Measurements from ENCODE around the gene RNF212B.
A peak's percentile ranks its signal among the peaks of the same experiment; 100 is the strongest.

RNF212B gene

GRCh38 chr14:23310546-23310945 lies 72.8 kb downstream of the RNF212B start:
- ChIA-PET CTCF (no interaction called here), POLR2A (interaction anchor here (1.1 to 4.0 kb wide), 3 partner anchors 8 to 24 kb away, joined by 5 to 46 read pairs (median 8); partner anchors contain the start of genes HOMEZ, PABPN1 and PPP1R3E)
- no peak for TF ChIP-seq NFRKB (IDR thresholded peaks at IDR 0.05)
- no peak for TF ChIP-seq CTBP1 (IDR thresholded peaks at IDR 0.05; ENCODE audit: borderline replicate concordance)
- TF ChIP-seq FOXK2 (IDR thresholded peaks at IDR 0.05): no peak
- TF ChIP-seq PKNOX1 (IDR thresholded peaks at IDR 0.05): no peak
- no peak for TF ChIP-seq BHLHE40 (IDR thresholded peaks at IDR 0.05; ENCODE audit: borderline replicate concordance)
- no peak for TF ChIP-seq FOXM1 (IDR thresholded peaks at IDR 0.05; ENCODE audit: borderline replicate concordance)
- no peak for TF ChIP-seq ZNF384 (IDR thresholded peaks at IDR 0.05)
- TF ChIP-seq HDGF (IDR thresholded peaks at IDR 0.05; ENCODE audit: borderline replicate concordance): no peak
- TF ChIP-seq L3MBTL2 (conservative IDR thresholded peaks at IDR 0.05): no peak
- no peak for TF ChIP-seq ARNT (IDR thresholded peaks at IDR 0.05)
- TF ChIP-seq LEF1 (IDR thresholded peaks at IDR 0.05; ENCODE audit: borderline replicate concordance): no peak
- no peak for TF ChIP-seq SUZ12 (IDR thresholded peaks at IDR 0.05)
- DNase-seq (ENCODE audit: extremely low spot score): no peak

GRCh38 chr14:23316300-23316699 lies 78.6 kb downstream of the RNF212B start:
- no peak for TF ChIP-seq LEF1 (IDR thresholded peaks at IDR 0.05; ENCODE audit: borderline replicate concordance)
- no peak for TF ChIP-seq ZNF384 (IDR thresholded peaks at IDR 0.05)
- no peak for TF ChIP-seq NFRKB (IDR thresholded peaks at IDR 0.05)
- no peak for TF ChIP-seq TARDBP (IDR thresholded peaks at IDR 0.05)
- no peak for TF ChIP-seq CTBP1 (IDR thresholded peaks at IDR 0.05; ENCODE audit: borderline replicate concordance)
- no peak for TF ChIP-seq HDGF (IDR thresholded peaks at IDR 0.05; ENCODE audit: borderline replicate concordance)
- TF ChIP-seq FOXA1 (IDR thresholded peaks at IDR 0.05): no peak
- no peak for TF ChIP-seq BHLHE40 (IDR thresholded peaks at IDR 0.05; ENCODE audit: borderline replicate concordance)
- no peak for TF ChIP-seq FOXM1 (IDR thresholded peaks at IDR 0.05; ENCODE audit: borderline replicate concordance)
- no peak for TF ChIP-seq ELF4 (IDR thresholded peaks at IDR 0.05)
- no peak for TF ChIP-seq SUZ12 (IDR thresholded peaks at IDR 0.05)
- TF ChIP-seq SP1 (IDR thresholded peaks at IDR 0.05): no peak
- no peak for TF ChIP-seq L3MBTL2 (conservative IDR thresholded peaks at IDR 0.05)
- no peak for TF ChIP-seq PKNOX1 (IDR thresholded peaks at IDR 0.05)
- no peak for DNase-seq (ENCODE audit: extremely low spot score)
- CTCF ChIA-PET: no interaction called here
- POLR2A ChIA-PET: interaction anchor here (8.9 kb wide), 1 partner anchor 12 kb away, joined by 256 read pairs; the partner anchor contains the start of genes BCL2L2 and PPP1R3E

- ChIA-PET CTCF (interaction anchor here (1.2 to 2.6 kb wide), 3 partner anchors 14 to 60 kb away, joined by 4 to 13 read pairs (median 8); partner anchors contain the start of gene BCL2L2), POLR2A (interaction anchor here (0.8 to 8.9 kb wide), 16 partner anchors 8 to 794 kb away, joined by 3 to 256 read pairs (median 6); partner anchors contain the start of genes ACIN1, BCL2L2, C14orf119 and DCAF11)
- TF ChIP-seq SUZ12 (IDR thresholded peaks at IDR 0.05): no peak
- TF ChIP-seq PKNOX1 (IDR thresholded peaks at IDR 0.05): peak; percentile 45; the same call in 1 of the 2 replicates
- no peak for DNase-seq (ENCODE audit: extremely low spot score)
Observed at GRCh38 chr14:23319746-23320583, 82.2 kb downstream of the RNF212B start.

- TF ChIP-seq L3MBTL2 (conservative IDR thresholded peaks at IDR 0.05) (peak; percentile 64), LEF1 (IDR thresholded peaks at IDR 0.05; ENCODE audit: borderline replicate concordance) (no peak), FOXK2 (IDR thresholded peaks at IDR 0.05) (no peak), HDGF (IDR thresholded peaks at IDR 0.05; ENCODE audit: borderline replicate concordance) (peak; percentile 49; the same call in 1 of the 2 replicates), FOXM1 (IDR thresholded peaks at IDR 0.05; ENCODE audit: borderline replicate concordance) (peak; percentile 13; the same call in 1 of the 2 replicates), NFRKB (IDR thresholded peaks at IDR 0.05) (peak; percentile 65), PKNOX1 (IDR thresholded peaks at IDR 0.05) (peak; percentile 100)
- POLR2A ChIA-PET: interaction anchor here (0.6 to 8.9 kb wide), 35 partner anchors 9 to 868 kb away, joined by 3 to 256 read pairs (median 4); partner anchors contain the start of genes ACIN1, BCL2L2, C14orf119 and CMTM5
- DNase-seq (ENCODE audit: extremely low spot score): peak; percentile 92
- CTCF ChIA-PET: interaction anchor here (0.5 to 2.6 kb wide), 5 partner anchors 15 to 262 kb away, joined by 3 to 13 read pairs (median 4); partner anchors contain the start of gene BCL2L2
Observed at GRCh38 chr14:23320584-23321571, 83.1 kb downstream of the RNF212B start, which contains the start of gene PABPN1. Gene PABPN1, plus strand, starts transcription at chr14:23321457. Its CDS starts 13 bp downstream, at chr14:23321470.

Data from HEK293T (cell line).